Astrocyte (in vitro differentiated cells and primary cell): ENCODE results near the gene NOL8. TPM values are rescaled to one million over a fixed set of nuclear protein-coding genes. Genes with fewer than 3 reads are reported as not detected.
A peak's percentile ranks its signal among the peaks of the same experiment; 100 is the strongest.

Experiments used
- DNase-seq: peaks from one replicate; pipeline ENCODE4 v3.0.0-alpha.2; 2010; ENCODE audit warnings: low read depth
- FAIRE-seq: peaks from 2 replicates; lab custom pipeline; 2011; peaks lifted over from hg19 to GRCh38; lab: Jason Lieb, UNC
- H2AFZ ChIP-seq: 2 replicates; pipeline ENCODE4 v1.6.0; 2012; ENCODE audit warnings: low read depth, low read length, inconsistent platforms
- H3K27ac ChIP-seq: 2 replicates; pipeline ENCODE4 v1.5.1; 2011; ENCODE audit warnings: low read depth, low read length, inconsistent platforms
- H3K27me3 ChIP-seq: 2 replicates; pipeline ENCODE4 v1.6.0; 2011; ENCODE audit warnings: low read length, inconsistent platforms; ENCODE audit not compliant: insufficient read depth
- H3K36me3 ChIP-seq: 2 replicates; pipeline ENCODE4 v1.5.1; 2011; ENCODE audit warnings: low read length, inconsistent platforms; ENCODE audit not compliant: insufficient read depth
- H3K4me1 ChIP-seq: 2 replicates; pipeline ENCODE4 v1.5.1; 2011; ENCODE audit warnings: low read length, inconsistent platforms; ENCODE audit not compliant: insufficient read depth
- H3K4me2 ChIP-seq: 2 replicates; pipeline ENCODE4 v1.6.0; 2012; ENCODE audit warnings: low read length, inconsistent platforms
- H3K4me3 ChIP-seq: 2 replicates; pipeline ENCODE4 v1.5.1; 2011; ENCODE audit warnings: low read depth, mild to moderate bottlenecking, low read length, inconsistent platforms; ENCODE audit not compliant: insufficient read depth
- H3K79me2 ChIP-seq: 2 replicates; pipeline ENCODE4 v1.6.0; 2012; ENCODE audit warnings: mild to moderate bottlenecking, low read length, inconsistent platforms; ENCODE audit not compliant: insufficient read depth
- H3K9ac ChIP-seq: 2 replicates; pipeline ENCODE4 v1.6.0; 2012; ENCODE audit warnings: mild to moderate bottlenecking, low read length, inconsistent platforms
- H3K9me3 ChIP-seq: 2 replicates; pipeline ENCODE4 v1.5.1; 2012; ENCODE audit warnings: low read depth, mild to moderate bottlenecking, low read length, inconsistent platforms; ENCODE audit not compliant: insufficient read depth
- H4K20me1 ChIP-seq: 2 replicates; pipeline ENCODE4 v1.6.0; 2012; ENCODE audit warnings: low read length, inconsistent platforms; ENCODE audit not compliant: insufficient read depth
- H3K27ac Mint-ChIP-seq: one replicate; pipeline ENCODE4 v1.8.0; 2021; ENCODE audit warnings: mild to moderate bottlenecking, mixed read lengths; ENCODE audit not compliant: unreplicated experiment
- H3K27me3 Mint-ChIP-seq: one replicate; pipeline ENCODE4 v1.8.0; 2021; ENCODE audit warnings: low read depth, mixed read lengths; ENCODE audit not compliant: unreplicated experiment
- H3K36me3 Mint-ChIP-seq: one replicate; pipeline ENCODE4 v1.8.0; 2021; ENCODE audit warnings: low read depth, mixed read lengths; ENCODE audit not compliant: unreplicated experiment
- H3K4me1 Mint-ChIP-seq: one replicate; pipeline ENCODE4 v1.8.0; 2021; ENCODE audit warnings: low read depth, mixed read lengths; ENCODE audit not compliant: unreplicated experiment
- H3K4me3 Mint-ChIP-seq: one replicate; pipeline ENCODE4 v1.8.0; 2021; ENCODE audit warnings: mild to moderate bottlenecking, moderate library complexity, mixed read lengths; ENCODE audit not compliant: unreplicated experiment
- H3K9me3 Mint-ChIP-seq: one replicate; pipeline ENCODE4 v1.8.0; 2021; ENCODE audit warnings: mild to moderate bottlenecking, mixed read lengths; ENCODE audit not compliant: unreplicated experiment
- EZH2 ChIP-seq: IDR thresholded peaks from 2 replicates; pipeline ENCODE4 v1.6.1; 2012; ENCODE audit warnings: mild to moderate bottlenecking, low read length, inconsistent platforms; ENCODE audit not compliant: insufficient read depth
- total RNA-seq: library from RNA; stranded (reverse); gene quantifications from 2 replicates; pipeline ENCODE4 v1.2.1, GENCODE V29; 2021
- TF ChIP-seq, protein P1 (sequence below): IDR thresholded peaks from 2 replicates; pipeline ENCODE4 v1.5.1; 2011; ENCODE audit warnings: low read depth, mild to moderate bottlenecking, inconsistent platforms, low read length, moderate library complexity; ENCODE audit not compliant: insufficient read depth

NOL8 gene
- total RNA-seq, 1 donor from 2014 or later = 33.1 TPM

DNA sequence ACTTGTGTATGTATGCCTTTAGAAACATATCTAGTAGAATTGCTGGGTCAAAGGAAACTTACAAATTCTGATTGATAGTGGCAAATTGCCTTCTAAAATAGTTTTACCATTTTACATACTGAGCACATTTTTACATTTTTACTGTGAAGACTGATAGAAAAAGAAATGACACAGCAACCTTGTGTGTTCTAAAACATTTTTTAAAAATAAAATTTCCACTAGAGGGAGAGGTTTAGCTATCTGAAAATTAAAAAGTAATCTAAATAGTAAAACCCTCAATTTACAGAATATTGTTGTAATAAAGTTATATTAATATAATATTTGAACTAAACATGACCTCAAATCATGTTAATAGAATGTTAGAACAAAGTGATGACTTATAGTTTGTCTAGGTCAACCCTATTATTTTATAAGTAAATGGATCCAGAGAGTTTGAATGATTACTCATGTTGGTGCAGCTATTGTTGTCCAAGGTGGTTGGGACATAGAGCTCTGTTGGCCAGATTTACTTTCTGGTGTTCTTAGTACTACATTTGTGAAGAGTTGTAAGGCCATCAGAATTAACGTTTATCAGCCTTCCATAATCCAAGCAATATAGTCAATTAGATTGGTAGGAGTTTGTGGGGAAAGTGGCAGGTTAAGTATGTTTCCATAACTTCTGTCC, 17.8 kb upstream of the NOL8 start:
- Mint-ChIP-seq H3K4me1 (no peaks in the 10 kb centered on the region), H3K27ac (no peak overlapping the region), H3K9me3 (peaks cover 4% of the 10 kb centered on the region), H3K36me3 (peaks cover 5% of the 10 kb centered on the region), H3K27me3 (no peaks in the 10 kb centered on the region), H3K4me3 (no peak overlapping the region)
- DNase-seq (peak; percentile 29), FAIRE-seq (no peak)
- Histone ChIP-seq H3K36me3 (no peaks in the 10 kb centered on the region), H2AFZ (no peak overlapping the region), H3K27ac (no peak overlapping the region), H3K9ac (no peak overlapping the region), H3K9me3 (no peaks in the 10 kb centered on the region), H3K27me3 (no peaks in the 10 kb centered on the region), H3K4me2 (no peak overlapping the region), H3K79me2 (no peaks in the 10 kb centered on the region), H3K4me1 (no peaks in the 10 kb centered on the region), H4K20me1 (no peaks in the 10 kb centered on the region), H3K4me3 (no peak overlapping the region)
- TF ChIP-seq, protein P1, sequence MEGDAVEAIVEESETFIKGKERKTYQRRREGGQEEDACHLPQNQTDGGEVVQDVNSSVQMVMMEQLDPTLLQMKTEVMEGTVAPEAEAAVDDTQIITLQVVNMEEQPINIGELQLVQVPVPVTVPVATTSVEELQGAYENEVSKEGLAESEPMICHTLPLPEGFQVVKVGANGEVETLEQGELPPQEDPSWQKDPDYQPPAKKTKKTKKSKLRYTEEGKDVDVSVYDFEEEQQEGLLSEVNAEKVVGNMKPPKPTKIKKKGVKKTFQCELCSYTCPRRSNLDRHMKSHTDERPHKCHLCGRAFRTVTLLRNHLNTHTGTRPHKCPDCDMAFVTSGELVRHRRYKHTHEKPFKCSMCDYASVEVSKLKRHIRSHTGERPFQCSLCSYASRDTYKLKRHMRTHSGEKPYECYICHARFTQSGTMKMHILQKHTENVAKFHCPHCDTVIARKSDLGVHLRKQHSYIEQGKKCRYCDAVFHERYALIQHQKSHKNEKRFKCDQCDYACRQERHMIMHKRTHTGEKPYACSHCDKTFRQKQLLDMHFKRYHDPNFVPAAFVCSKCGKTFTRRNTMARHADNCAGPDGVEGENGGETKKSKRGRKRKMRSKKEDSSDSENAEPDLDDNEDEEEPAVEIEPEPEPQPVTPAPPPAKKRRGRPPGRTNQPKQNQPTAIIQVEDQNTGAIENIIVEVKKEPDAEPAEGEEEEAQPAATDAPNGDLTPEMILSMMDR = no peak
- TF ChIP-seq EZH2 = no peak

DNA sequence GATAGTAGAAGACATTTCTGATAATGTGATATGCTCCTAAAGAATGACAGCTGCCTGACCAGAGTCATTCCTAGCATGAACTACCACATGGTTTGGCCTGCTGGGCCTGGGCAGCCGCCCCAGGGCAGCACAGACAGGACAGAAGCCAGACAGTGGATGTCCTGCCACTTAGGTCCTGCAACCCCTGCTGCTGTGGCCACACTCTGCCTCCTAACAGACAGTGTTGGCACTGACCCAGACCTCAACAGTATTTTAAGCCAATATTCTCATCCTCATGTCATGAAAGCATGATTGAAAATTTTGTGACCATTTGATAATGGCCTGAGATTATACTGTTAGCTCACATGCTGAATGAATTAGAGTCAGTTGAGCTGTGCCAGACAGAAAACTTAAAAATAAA, 16.4 kb upstream of the NOL8 start:
- Histone ChIP-seq H3K27ac (no peak overlapping the region), H3K4me2 (no peak overlapping the region), H3K27me3 (no peaks in the 10 kb centered on the region), H3K79me2 (no peaks in the 10 kb centered on the region), H2AFZ (no peak overlapping the region), H3K4me1 (no peaks in the 10 kb centered on the region), H4K20me1 (no peaks in the 10 kb centered on the region), H3K4me3 (no peak overlapping the region), H3K9me3 (no peaks in the 10 kb centered on the region), H3K9ac (no peak overlapping the region), H3K36me3 (no peaks in the 10 kb centered on the region)
- no peaks in the 10 kb centered on the region for H3K4me1 Mint-ChIP-seq
- FAIRE-seq = no peak
- no peak overlapping the region for H3K4me3 Mint-ChIP-seq
- DNase-seq = no peak
- H3K27me3 Mint-ChIP-seq = no peaks in the 10 kb centered on the region
- no peak overlapping the region for H3K27ac Mint-ChIP-seq
- H3K9me3 Mint-ChIP-seq = peaks cover 4% of the 10 kb centered on the region
- TF ChIP-seq, protein P1 = no peak
- TF ChIP-seq EZH2 = no peak
- H3K36me3 Mint-ChIP-seq = peaks cover 5% of the 10 kb centered on the region

- no peak for FAIRE-seq
- Mint-ChIP-seq H3K4me1 (no peaks in the 10 kb centered on the region), H3K9me3 (no peaks in the 10 kb centered on the region), H3K4me3 (no peak overlapping the region), H3K36me3 (no peaks in the 10 kb centered on the region), H3K27ac (no peak overlapping the region), H3K27me3 (no peaks in the 10 kb centered on the region)
- no peaks in the 10 kb centered on the region for H4K20me1 ChIP-seq
- DNase-seq = no peak
- H3K27ac ChIP-seq = no peak overlapping the region
- H3K4me1 ChIP-seq = no peaks in the 10 kb centered on the region
- no peak for TF ChIP-seq EZH2
- TF ChIP-seq, protein P1 = no peak
- H3K27me3 ChIP-seq = no peaks in the 10 kb centered on the region
- H3K36me3 ChIP-seq = no peaks in the 10 kb centered on the region
- no peak overlapping the region for H2AFZ ChIP-seq
- H3K9me3 ChIP-seq = no peaks in the 10 kb centered on the region
- H3K4me2 ChIP-seq = no peak overlapping the region
- H3K4me3 ChIP-seq = no peak overlapping the region
- no peak overlapping the region for H3K9ac ChIP-seq
- H3K79me2 ChIP-seq = no peaks in the 10 kb centered on the region
Measured at GRCh38 chr9:92333282-92333634, 8.1 kb upstream of the NOL8 start.
